GM19452 (cell line): ENCODE results near the gene KRTAP5-4.
"Not testable (repeated sequence)": the region's sequence is repeated elsewhere in the genome, so short reads cannot be mapped to it uniquely, and the experiment has no call there.

Experiments used
- ATAC-seq: cut with Tn5 transposase; IDR thresholded peaks from one replicate; pipeline ENCODE4 v1.9.1; 2021; ENCODE audit not compliant: unreplicated experiment

The KRTAP5-4 gene

DNA sequence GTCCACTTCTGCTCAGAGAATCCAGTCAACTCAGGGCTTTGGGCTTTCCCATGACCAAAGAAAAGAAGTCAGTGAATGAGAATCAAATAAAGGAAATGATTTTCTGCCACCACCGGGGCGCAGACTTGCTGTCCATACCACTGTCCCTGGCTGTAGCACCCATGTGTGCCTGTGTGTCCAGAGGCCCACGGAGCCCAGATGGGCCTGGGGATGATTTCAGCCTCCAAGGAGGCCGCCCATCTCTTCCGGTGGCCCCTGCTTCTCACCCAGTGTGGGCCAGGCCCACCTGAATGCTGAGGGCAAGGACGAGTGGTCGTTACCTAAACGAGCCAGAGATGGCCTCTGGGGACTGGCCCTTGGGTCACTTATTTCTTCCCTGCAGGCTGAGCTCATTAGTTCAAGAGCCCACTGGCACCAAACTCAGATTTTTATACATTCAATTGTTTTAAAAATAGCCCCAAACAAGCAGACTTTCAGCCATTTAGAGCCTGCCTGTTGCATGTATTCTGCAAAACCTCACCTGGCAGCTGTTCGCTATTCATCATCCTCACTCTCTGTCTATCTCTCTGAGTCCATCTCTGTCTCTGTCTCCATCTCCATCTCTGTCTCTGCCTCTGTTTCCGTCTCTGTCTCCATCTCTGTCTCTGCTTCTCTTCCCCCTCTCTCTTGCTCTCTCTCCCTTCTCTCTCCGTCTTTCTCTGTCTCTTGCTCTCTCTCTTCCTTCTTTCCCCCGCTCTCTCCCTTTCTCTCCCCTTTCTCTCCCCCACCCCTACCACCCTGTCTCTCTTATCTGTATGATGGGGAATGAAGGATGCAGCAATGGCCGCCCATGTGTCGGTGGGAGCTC, 31.8 kb upstream of the KRTAP5-4 start:
- no peak for ATAC-seq

GRCh38 chr11:1652771-1653540, 31.0 kb upstream of the KRTAP5-4 start:
- no peak for ATAC-seq

DNA sequence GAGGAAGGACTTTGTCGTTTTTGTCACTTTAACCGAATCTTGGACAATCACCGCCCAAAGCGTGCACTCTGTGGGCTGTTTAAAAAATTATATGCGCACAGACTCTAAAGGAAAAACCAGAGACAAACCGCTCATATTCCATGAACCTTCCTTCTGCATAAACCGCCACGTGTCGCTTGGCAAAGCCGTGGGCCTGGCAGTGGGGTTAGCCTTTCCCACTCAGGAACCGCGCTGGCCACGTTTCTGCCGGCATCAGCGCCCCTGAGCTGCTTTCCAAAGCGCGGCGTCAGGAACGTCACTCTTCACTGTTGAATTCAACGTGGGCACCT, 30.5 kb upstream of the KRTAP5-4 start:
- no peak for ATAC-seq

DNA sequence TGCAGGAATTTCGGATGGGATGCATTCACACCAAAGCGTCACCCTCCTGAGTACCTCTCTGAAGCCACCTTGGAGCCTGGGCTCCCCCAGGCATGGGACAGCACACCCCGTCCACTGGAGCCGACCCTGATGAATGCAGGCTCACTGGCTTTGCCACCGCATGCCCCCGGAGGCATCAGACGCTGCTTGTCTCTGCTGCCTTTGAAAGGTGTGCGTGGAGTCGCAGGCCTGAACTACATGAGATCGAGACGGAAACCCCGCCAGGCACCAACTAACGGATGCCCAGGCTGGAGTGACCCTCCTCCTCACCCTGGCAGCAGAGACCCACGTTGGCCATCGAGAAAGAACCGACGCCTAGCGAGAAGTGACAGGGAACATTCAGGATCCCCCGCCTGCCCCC, 30.1 kb upstream of the KRTAP5-4 start:
- ATAC-seq: no peak

DNA sequence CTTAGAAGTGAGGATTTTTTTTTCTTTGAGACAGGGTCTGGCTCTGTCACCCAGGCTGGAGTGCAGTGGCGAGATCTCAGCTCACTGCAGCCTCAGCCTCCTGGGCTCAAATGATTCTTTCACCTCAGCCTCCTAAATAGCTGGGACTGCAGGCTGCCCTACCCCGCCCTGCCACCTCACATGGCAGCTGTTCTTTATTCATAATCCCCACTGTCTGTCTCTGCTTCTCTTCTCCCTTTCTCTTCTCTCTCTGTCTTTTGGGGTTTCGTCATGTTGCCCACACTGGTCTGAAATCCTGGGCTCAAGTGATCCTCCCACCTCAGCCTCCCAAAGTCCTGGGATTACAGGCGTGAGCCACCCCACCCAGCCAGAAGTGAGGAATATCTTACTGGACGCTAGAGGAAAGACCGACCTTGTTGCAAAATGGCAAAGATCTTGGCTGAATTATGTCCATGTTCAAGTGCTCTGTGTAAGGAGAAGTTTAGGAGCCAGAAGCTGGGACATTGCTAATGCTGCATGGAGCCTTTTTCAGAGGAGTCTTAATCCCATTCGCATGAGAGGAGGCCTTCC, 29.6 kb upstream of the KRTAP5-4 start:
- ATAC-seq: no peak

DNA sequence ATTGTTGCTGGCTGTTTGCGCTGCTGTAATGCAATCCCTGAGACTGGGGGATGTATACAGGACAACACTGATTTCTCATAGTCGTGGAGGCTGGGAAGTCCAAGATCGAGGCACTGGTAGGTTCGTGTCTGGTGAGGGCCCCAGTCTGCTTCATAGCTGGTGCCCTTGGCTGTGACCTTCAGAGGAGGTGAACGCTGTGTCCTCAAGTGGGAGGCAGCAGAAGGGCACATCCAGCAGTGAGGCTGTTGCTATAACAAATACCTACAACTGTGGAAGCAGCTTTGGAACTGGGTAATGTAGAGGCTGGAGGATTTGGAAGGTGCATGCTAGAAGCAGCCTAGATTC, 29.0 kb upstream of the KRTAP5-4 start:
- no peak for ATAC-seq

DNA sequence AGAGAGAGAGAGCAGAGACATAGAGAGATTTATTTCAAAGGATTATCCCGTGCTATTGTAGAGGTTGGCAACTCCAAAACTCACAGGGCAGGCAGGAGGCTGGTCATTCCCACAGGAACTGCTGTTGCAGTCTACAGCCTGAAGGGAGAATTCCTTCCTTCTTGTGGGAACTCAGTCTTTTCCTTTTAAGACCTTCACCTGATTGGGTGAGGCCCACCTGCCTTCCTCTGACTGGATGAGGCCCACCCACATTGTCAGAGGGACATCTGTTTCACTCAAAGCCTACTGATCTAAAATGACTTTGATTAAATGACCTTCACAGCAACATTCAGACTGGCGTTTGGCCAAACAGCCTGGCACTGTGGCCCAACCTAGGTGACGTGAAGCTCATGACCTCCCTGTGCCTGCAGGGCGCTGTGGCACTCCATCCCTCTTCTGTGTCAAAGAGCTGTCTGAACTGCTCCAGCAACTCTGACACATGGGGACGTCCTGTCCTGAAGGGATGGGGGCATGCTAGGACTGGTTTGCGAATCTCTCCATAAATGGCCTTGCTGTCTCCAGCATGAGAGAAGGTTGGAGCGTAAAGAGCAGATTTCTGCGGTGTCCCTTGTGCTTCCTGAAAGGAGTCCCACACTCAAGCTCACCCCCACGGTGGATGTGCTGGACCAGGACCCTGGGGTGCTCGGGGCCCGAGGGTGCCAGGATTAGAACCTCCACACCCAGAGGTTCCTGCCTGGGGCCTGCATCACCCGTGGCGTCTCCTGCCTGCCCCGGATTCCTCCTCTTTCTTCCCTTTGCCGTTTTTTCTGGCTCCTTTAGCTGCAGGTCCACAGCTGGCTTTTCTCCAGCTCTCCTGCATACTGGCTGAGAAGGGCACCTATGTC, 28.3 kb upstream of the KRTAP5-4 start:
- no peak for ATAC-seq

- ATAC-seq: no peak
Observed at GRCh38 chr11:1648653-1649420, 26.9 kb upstream of the KRTAP5-4 start.

- ATAC-seq: no peak
Observed at GRCh38 chr11:1647901-1648652, 26.1 kb upstream of the KRTAP5-4 start.

DNA sequence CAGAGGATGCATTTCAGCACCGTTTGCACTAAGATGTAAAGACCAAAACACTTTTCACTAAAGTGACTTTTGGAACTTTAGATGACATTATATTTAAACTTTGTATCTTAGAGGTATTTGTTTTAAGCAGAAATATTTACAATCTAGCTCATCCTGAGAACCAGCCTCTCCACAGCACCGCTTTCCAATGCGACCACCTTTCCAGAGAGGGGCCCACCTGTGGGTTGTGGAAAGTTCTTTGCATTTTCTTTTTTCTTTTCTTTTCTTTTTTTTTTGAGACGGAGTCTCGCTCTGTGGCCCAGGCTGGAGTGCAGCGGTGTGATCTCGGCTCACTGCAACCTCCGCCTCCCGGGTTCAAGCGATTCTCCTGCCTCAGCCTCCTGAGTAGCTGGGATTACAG, 24.6 kb upstream of the KRTAP5-4 start:
- not testable (repeated sequence) for ATAC-seq

DNA sequence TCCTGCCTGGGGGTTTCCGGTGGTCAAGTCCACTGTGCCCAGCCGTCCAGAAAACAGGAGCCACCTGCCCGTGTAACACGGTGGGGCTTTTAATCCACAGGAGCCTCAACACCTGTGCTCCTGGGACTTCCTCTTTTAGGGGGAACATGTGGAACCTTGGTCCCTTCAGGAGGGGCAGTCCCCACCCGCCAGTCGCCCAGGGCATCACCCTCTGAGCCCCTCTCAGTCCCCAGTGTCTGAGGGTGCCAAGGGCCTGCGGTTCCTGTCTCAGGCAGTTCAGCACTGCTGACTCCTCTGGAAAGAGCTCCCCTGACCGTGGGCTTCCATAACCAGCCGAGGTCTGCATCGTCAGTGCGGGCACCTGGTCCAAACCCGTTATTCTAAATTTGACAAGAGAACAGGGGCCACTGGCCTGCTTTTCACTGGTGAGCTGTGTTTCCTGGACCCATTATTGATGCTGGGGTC, 23.5 kb upstream of the KRTAP5-4 start:
- no peak for ATAC-seq

DNA sequence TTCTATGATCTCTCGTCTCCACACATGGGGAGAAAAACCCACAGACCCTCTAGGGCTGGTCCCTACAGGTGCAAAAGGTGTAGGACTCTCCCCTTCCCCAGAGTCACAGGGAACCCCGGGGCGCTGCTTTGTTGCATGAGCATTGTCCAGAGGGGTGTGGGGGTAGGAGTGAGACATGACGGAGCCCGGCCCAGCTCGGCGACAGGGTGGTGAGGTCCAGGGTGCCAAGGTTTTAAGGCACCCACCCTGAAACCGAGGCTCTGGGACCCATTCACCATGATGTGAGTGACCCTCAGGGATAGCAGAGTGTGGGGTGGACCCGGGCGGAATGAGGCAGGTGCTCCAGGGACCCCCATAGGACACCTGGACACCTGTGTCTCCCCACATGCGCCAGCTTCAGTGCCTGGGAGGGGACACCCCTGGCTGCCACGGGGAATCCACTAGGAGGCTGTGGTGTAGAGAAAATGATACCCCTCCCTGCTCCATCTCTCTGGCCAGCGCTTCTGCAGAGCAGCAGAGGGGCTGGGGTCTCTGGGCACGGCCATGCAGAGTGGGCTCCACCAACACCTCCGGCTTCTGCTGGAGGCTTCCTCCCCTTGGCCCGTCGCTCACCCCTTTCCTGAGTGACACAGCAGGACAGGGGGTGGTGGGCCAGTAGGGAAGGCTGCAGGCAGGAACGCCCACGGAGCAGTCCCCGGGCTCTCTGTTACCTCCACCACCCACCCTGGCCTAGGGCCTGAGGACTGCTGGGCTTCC, 22.8 kb upstream of the KRTAP5-4 start:
- no peak for ATAC-seq

DNA sequence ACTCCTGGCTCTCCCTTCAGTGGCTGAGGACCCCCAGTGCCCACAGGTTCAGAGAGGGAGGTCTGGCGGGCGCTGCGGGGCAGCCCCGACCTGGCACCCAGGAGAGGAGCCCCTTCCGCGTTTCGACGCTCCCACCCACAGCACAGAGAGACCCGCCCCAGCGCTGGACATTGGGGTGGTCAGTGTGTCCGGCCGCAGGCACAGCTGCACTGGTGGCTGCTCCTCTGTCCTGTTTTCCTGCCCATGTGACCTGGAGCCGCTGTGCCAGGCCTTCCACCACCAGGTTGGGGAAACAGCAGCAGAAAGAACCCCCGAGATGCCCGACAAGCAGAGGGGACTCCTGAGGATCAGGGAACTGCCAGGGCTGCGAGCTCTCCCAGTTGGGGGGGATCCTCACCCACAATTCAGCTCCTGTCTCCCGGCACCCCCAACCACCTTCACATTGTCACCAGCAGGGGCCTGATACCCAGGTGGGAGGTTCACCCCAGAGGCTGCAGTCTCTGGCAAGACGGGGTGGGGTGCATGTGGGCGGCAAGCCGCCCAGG, 21.3 kb upstream of the KRTAP5-4 start:
- no peak for ATAC-seq

GRCh38 chr11:1642288-1643145, 20.6 kb upstream of the KRTAP5-4 start:
- no peak for ATAC-seq

DNA sequence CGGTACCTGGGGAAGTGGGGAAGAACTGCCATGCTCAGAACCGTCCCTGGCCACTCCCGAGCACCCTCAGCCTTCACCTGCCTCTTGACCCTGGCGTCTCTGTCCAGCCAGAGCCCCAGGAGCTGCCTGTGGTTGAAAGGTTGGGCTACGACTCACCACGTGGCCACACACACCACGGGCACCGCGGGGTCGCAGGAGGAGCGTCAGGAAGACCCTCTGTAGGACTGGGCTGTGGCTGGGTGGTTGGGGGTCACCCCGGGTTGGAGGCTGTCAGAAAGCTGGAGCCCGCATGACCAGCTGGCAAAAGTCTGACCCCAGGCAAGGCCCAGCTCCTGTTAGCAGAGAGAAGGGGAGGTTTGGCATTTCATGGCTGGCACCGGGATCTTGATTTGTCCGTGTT, 19.2 kb upstream of the KRTAP5-4 start:
- no peak for ATAC-seq

- ATAC-seq: no peak
Observed at GRCh38 chr11:1640076-1640946, 18.4 kb upstream of the KRTAP5-4 start.

DNA sequence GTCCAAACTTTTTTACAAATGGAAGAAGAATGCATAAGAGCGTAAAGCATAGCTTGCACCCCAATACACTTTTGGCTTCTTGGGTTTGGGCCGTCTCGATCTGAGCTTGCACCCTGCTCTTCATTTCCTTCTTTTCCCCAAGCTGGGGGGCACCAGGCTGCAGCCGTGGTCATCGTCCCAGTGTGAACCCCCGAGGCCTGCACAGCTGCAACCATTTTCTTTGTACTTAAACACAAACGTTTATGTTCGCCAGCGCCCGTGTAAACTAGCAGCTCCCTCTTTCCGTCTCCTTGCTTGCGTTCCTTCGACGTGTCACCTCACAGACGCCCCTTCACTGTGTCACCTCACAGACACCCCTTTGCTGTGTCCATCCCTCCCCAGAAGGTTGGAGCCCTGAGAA, 17.7 kb upstream of the KRTAP5-4 start:
- no peak for ATAC-seq
